GM12892 (cell line): ENCODE results near the gene AGL.

Source experiments
- POLR2A ChIP-seq: IDR thresholded peaks from 2 replicates; pipeline ENCODE4 v1.6.1; 2011; ENCODE audit warnings: low read depth, low read length, control low read depth
- POLR2AphosphoS5 ChIP-seq: IDR thresholded peaks from 2 replicates; pipeline ENCODE4 v1.6.1; 2011; ENCODE audit warnings: low read depth, low read length, control low read depth
- TAF1 ChIP-seq: IDR thresholded peaks from 2 replicates; pipeline ENCODE4 v1.6.1; 2011; ENCODE audit warnings: low read depth, mild to moderate bottlenecking, control low read depth, low read length, borderline replicate concordance

- TF ChIP-seq POLR2A (no peak), TAF1 (no peak), POLR2AphosphoS5 (no peak)
Observed at GRCh38 chr1:99891997-99892396, 41.8 kb downstream of the AGL start.
